GM18870 (cell line): Measurements from ENCODE around the gene IGF2R.

Experiments
- ATAC-seq: cut with Tn5 transposase; IDR thresholded peaks from one replicate; pipeline ENCODE4 v1.9.1; 2021; ENCODE audit warnings: moderate library complexity; ENCODE audit not compliant: unreplicated experiment

Gene IGF2R

DNA sequence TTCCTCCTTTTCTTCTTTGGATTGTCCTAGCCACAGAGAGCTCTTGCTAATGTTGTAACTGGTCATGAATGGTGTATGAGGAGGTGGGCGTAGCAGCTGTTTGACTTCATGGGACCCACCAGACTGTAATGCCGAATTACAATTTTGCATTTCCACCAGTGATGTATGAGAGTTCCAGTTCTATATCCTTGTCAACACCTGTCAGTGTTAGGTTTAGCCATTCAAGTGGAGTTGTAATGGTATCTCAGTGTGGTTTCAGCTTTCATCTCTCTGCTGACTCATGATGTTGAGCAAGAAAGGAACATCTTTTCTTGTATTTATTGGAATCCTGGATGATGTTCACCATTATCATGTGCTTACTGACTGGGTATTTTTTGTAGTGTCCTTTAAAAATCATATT lies 5.1 kb downstream of the IGF2R start:
- ATAC-seq = peak; percentile 70

DNA sequence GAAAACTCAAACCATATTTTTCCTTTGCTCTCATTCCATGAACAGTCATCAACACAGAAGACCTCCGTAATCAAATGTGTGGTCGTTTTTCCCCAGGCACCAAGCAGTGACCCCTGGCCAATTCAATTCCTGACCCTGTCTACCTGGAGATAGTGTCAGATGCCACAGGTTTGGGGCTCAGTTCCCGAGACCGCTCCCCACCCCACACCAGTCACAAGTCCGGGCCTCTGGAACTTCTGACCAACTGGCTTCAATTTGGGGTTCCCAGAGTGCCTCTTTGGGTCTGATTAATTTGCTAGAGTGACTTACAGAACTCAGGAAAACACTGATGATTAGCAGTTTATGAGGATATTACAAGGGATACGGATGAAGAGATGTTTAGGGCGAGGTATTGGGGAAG lies 6.0 kb downstream of the IGF2R start:
- ATAC-seq = no peak

DNA sequence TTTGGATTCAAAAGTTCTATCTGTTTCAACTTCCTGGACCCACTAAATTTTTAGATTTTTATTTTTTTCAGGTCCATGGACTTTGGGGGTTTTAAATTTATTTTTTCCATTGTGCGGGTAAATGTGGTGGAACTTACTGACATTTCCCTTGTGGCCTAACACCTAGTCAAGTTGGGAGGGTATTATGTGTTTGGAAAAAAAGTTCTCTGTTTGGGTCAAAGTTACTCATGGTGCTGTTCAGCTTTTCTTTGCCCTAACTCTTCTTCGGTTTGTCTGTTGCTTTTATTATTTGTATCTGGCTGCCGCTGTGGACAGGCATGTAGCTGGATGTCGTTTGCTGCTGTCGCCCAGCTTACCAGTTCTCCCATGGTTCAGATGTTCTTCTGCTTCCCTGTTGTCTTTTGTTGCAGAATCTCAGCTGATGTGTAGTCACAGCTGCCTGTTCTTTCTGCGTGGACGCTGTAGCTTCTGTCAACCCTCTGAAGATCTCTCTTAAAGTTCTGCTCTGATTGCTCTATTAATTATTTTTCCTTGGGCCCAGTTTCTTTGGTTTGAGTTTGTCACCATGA lies 7.9 kb downstream of the IGF2R start:
- ATAC-seq = no peak

DNA sequence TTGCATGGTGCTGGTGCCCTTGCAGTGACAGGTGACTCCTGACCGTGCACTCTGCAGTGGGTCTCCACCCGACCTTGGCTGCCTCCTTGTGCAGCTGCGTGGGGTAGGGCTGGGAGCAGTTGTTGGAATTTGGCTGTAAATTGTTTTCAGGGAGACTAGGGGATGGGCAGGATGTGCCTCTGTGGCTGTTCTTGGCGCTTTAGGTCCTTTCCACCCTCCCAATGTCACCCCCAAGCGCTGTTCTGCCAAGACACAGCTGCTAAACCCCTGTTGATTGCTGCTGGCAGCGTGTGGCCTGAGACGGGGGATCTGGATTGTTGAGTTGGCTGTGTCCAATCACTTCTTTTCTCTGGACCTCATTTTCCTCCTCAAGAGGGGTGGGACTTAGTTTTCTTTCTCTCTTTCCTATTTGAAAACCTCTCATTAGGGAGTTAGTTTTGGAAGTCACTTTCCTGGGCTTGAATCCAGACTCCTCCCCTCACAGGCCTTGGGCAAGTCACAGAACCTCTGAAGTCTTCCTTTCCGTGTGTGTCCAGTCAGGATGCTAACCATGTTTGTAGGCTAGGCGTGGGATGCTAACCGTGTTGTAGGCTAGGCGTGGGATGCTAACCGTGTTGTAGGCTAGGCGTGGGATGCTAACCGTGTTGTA lies 8.5 kb downstream of the IGF2R start:
- ATAC-seq = no peak

GRCh38 chr6:159977904-159978268 lies 9.0 kb downstream of the IGF2R start:
- ATAC-seq = no peak

DNA sequence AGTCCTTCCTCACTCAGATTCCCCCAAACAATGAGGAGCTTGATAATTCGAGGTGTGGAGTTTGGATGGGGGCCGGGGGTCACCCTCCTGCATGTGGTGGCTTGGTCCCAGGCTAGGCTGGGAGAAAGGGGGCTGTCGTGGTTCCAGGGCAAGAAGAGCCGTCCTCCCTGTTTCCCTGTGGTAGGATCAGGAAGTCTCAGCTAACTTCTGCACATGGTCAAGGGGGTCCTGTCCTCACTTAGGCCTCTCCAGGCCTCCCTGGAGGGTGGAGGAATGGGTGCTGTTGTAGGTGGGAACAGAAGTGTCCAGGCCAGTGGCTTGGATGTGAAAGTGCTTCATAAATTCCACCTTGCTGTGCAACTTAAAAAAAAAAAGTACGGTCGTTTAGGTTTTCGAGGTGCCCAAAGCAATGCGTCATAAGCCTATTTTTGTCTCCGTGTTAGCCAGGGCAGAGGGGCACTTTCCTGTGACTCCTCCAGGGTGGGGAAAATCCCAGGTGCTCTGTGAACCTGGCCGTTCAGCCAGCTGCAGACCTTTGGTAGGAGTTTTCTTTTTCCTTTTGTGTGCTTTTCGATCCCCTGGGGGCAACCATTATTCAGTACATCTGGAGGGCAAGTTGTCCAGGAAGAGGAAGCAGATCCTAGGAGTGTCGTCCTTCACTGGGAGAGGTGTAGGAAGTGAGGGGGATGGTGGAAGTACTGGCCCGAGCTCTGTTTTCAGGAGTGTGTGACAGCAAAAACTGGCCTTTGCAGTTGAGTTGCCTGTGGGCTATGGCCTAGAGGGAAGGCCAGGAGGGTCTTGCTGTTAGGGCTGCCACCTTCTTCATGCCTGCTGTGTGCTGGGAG lies 9.6 kb downstream of the IGF2R start:
- peak; percentile 27 for ATAC-seq

DNA sequence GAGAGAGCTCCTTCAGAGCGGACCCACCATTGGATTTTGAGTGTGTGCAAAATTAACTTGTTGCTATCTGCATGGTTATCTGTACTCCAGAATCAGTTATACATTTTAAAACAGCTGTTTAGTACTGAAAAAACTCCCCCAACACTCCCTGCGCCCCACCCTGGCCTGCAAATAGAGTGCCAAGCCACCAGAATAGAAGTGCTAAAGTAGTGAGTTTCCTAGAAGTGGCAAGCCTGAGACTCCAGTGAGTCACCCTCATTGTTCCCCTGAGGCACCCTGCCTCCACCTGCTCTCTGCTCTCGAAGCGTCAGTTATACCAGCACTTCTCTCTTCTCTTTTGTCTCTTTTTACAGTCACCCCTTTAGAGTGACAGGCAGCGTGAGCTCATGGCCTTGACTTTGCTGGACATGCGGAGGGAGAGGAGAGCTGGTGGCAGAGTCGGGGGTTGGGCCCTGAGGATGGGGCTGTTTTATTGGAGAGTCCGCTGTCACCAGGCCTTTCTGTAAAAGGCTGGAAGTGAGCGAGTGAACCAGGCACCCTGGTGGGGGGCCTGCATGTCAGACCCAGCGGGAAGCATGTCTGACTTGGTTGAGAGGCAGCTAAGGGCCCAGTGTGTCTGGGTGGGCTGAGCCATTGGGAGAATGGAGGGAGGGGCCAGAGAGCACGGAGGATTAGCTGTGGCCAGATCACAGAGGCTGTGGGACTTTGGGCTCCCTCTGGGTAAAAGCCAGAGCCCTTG lies 10.4 kb downstream of the IGF2R start:
- peak; percentile 59 for ATAC-seq

- no peak for ATAC-seq
Measured at GRCh38 chr6:159980474-159980873, 11.6 kb downstream of the IGF2R start.

DNA sequence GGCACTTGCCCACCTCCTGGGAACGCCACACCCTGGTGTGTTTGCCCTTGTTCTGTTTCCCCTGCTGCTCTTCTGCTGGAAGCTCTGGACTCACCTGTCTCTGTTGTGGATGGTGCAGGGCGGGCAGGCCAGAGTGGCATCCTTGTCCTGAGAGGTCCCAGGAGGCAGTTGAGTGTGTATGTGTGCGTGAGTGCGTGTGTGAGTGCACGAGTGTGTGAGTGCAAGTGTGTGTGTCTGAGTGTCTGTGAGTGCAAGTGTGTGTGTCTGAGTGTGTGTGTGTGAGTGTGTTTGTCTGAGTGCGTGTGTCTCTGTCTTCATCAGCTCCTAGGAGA lies 12.2 kb downstream of the IGF2R start:
- ATAC-seq = no peak

DNA sequence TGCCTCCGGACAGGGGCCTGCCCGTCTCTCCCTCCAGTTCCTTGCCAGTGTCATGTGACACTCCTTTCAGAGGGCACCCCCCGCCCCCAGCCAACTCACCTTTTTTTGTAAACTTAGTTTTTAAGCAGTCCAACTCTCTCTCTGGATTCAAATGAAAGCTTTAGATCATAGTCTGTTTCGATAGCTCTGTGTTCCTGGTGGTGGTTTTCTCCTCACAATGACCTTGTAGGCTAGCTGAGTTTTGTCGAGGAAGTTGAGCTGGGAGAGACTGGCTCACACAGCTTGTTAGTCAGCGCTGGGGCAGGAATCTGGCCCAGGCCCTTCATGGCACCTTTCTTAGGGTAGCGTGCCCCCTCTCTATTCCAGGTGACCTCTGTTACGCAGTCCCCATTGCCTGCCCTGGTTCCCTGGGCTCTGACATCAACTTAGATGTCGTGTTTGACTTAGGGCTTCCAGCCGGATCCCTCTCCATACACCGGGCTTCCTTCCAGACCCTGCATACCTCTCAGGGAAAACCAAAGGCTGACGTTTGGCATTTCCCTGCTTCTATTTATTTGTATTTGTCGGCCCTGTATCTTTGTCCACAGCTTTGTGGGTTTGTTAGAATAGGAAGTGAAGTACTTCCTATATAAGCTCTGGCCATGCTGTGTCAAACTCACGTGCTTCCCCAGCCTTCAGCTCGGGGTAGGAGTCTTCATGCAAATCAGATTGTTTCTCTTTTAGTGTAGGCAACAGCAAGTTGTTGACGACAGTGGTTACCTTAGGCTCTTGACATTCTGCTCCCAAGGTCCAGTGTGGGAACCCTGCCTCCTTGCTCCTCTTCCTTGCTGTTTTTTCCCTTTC lies 12.7 kb downstream of the IGF2R start:
- peak; percentile 66 for ATAC-seq

GRCh38 chr6:159982731-159983506 lies 14.0 kb downstream of the IGF2R start:
- peak; percentile 18 for ATAC-seq

DNA sequence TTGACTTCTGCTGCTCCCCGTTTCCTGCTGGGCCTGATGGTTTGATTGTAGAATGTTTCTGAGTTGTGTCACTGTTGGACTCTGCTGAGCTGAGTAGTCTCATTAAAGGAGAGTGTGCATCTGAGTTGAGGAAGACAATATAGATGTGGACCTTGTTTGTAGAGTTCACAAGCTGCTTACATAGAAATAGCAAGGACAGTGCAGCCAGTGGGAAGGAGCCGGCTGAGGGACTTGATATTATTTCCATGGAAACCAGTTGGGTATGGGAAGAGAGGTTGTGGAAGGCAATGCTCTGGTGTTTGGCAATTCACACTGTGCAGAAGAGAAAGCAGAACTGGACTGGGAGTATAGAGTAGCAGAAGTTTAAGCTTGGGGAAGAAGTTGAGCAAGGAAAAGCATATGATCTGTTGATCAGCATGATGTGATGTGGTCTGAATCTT lies 14.8 kb downstream of the IGF2R start:
- no peak for ATAC-seq

GRCh38 chr6:159984268-159984786 lies 15.4 kb downstream of the IGF2R start:
- ATAC-seq = no peak

- ATAC-seq = no peak
Measured at GRCh38 chr6:159985296-159985945, 16.5 kb downstream of the IGF2R start.

- no peak for ATAC-seq
Measured at GRCh38 chr6:159988983-159989454, 20.1 kb downstream of the IGF2R start.

DNA sequence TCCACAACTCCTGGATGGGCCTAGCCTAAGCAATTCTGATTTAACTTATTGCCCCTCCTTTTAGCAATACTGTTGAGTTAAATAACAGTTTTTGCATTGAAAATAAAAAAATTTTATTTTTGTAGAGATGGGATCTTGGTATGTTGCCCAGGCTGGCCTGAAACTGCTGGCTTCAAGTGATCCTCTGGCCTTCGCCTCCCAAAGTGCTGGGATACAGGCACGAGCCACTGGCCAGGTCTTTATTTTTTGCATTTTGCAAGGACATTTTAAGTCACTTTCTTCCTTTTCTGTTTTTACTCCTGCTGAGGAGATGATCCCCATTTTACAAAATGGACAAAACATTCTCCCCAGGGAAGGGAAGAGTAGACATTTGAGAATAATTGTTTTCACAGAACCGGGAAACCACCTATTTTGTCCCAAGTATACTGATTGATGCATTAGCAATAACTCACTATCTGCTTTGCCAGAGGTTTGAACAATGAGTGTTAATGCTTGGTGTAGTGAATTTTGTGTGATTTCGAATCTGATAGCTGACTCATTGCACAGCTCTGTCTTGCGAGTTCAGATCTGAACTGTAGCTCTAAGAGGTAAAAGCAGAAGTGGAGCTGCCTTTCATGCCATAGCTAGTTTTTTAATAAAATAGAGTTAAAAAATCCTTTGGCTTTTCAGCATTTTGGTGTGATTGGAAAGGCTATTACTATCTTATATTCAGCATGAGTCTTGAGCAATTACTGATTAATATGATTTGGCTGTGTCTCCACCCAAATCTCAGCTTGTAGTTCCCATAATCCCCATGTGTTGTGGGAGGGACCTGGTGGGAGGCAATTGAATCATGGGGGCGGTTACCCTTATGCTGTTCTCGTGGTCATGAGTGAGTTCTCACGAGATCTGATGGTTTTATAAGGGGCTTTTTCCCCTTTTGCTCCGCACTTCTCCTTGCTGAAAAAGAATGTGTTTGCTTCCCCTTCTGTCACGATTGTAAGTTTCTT lies 20.9 kb downstream of the IGF2R start:
- ATAC-seq = peak; percentile 87

GRCh38 chr6:159992366-159992765 lies 23.5 kb downstream of the IGF2R start:
- no peak for ATAC-seq

GRCh38 chr6:159995405-159995804 lies 26.5 kb downstream of the IGF2R start:
- ATAC-seq = no peak
